ENCODE data around the gene ZNF747.

DNA sequence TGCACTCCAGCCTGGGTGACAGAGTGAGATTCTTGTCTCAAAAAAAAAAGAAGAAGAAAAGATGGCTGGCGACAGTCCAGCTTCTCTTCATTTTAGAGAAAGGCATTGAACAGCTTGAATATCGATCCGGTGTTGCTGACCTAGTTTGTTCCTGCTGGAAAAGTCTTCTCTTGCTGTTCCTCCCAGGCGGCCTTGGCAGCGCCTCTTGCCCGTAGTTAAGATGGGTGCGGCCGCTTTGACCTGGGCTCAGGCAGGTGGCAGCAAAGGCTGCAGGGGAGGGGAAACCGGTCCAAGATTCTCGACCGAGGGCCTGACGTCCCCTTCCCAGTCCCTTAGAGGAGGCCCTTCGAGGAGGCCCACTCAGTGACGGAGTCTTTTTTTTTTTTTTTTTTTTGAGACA, 27.4 kb upstream of the ZNF747 start:
- TF ChIP-seq, protein P1, sequence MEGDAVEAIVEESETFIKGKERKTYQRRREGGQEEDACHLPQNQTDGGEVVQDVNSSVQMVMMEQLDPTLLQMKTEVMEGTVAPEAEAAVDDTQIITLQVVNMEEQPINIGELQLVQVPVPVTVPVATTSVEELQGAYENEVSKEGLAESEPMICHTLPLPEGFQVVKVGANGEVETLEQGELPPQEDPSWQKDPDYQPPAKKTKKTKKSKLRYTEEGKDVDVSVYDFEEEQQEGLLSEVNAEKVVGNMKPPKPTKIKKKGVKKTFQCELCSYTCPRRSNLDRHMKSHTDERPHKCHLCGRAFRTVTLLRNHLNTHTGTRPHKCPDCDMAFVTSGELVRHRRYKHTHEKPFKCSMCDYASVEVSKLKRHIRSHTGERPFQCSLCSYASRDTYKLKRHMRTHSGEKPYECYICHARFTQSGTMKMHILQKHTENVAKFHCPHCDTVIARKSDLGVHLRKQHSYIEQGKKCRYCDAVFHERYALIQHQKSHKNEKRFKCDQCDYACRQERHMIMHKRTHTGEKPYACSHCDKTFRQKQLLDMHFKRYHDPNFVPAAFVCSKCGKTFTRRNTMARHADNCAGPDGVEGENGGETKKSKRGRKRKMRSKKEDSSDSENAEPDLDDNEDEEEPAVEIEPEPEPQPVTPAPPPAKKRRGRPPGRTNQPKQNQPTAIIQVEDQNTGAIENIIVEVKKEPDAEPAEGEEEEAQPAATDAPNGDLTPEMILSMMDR (conservative IDR thresholded peaks at IDR 0.05), result no peak
- no peak for TF ChIP-seq EZH2 (IDR thresholded peaks at IDR 0.05; ENCODE audit: low read depth)

All from PC-9 (cell line).